Measurements from ENCODE around the gene ISX. TPM values are rescaled to one million over a fixed set of nuclear protein-coding genes. Genes with fewer than 3 reads are reported as not detected.

ISX gene
- total and polyA plus RNA-seq, 10 of the 15 experiments (the other 5 are each of a cell fraction or from before 2014, with no cell fraction given): 0.05 to 0.66 (median 0.25) TPM

DNA sequence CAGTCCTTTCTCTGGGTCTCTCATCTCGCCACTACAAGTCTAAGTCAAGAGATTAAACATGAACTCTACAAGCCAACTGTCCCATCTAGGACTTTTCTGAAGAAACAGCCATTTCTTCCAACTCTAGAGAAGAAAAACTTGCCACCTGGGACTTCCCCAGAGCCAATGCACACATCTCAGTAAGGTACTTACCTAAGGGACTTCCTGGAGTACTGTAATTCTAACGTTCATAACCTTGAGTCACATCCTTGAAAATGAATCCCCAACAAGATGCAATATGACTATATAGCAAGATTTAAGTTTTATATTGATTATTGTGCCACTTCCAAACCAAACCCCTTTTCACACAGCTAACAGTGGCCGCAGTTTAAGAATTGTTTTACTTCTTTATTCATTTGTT, 11.9 kb upstream of the ISX start (continued):
- TF ChIP-seq, protein P1, sequence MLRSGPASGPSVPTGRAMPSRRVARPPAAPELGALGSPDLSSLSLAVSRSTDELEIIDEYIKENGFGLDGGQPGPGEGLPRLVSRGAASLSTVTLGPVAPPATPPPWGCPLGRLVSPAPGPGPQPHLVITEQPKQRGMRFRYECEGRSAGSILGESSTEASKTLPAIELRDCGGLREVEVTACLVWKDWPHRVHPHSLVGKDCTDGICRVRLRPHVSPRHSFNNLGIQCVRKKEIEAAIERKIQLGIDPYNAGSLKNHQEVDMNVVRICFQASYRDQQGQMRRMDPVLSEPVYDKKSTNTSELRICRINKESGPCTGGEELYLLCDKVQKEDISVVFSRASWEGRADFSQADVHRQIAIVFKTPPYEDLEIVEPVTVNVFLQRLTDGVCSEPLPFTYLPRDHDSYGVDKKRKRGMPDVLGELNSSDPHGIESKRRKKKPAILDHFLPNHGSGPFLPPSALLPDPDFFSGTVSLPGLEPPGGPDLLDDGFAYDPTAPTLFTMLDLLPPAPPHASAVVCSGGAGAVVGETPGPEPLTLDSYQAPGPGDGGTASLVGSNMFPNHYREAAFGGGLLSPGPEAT (IDR thresholded peaks at IDR 0.05; ENCODE audit: low read depth): peak; percentile 63; the same call in 1 of the 2 replicates
- TF ChIP-seq, protein P2, sequence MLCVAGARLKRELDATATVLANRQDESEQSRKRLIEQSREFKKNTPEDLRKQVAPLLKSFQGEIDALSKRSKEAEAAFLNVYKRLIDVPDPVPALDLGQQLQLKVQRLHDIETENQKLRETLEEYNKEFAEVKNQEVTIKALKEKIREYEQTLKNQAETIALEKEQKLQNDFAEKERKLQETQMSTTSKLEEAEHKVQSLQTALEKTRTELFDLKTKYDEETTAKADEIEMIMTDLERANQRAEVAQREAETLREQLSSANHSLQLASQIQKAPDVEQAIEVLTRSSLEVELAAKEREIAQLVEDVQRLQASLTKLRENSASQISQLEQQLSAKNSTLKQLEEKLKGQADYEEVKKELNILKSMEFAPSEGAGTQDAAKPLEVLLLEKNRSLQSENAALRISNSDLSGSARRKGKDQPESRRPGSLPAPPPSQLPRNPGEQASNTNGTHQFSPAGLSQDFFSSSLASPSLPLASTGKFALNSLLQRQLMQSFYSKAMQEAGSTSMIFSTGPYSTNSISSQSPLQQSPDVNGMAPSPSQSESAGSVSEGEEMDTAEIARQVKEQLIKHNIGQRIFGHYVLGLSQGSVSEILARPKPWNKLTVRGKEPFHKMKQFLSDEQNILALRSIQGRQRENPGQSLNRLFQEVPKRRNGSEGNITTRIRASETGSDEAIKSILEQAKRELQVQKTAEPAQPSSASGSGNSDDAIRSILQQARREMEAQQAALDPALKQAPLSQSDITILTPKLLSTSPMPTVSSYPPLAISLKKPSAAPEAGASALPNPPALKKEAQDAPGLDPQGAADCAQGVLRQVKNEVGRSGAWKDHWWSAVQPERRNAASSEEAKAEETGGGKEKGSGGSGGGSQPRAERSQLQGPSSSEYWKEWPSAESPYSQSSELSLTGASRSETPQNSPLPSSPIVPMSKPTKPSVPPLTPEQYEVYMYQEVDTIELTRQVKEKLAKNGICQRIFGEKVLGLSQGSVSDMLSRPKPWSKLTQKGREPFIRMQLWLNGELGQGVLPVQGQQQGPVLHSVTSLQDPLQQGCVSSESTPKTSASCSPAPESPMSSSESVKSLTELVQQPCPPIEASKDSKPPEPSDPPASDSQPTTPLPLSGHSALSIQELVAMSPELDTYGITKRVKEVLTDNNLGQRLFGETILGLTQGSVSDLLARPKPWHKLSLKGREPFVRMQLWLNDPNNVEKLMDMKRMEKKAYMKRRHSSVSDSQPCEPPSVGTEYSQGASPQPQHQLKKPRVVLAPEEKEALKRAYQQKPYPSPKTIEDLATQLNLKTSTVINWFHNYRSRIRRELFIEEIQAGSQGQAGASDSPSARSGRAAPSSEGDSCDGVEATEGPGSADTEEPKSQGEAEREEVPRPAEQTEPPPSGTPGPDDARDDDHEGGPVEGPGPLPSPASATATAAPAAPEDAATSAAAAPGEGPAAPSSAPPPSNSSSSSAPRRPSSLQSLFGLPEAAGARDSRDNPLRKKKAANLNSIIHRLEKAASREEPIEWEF (IDR thresholded peaks at IDR 0.05; ENCODE audit: insufficient replicate concordance, low read depth, low read length): peak; percentile 35
- TF ChIP-seq BACH1 (IDR thresholded peaks at IDR 0.05; ENCODE audit: borderline replicate concordance) (no peak), CREM (IDR thresholded peaks at IDR 0.05; ENCODE audit: low read depth) (peak; percentile 39; the same call in 1 of the 2 replicates), RUNX3 (IDR thresholded peaks at IDR 0.05; ENCODE audit: low read length) (peak; percentile 41; the same call in 1 of the 2 replicates), ETV6 (conservative IDR thresholded peaks at IDR 0.05 in 1 of 2, IDR thresholded peaks at IDR 0.05 in 1 of 2; ENCODE audit: borderline replicate concordance in 1 of 2, low read depth in 1 of 2) (0 out of 4 replicates have a peak, but pooled peaks of 1 of the 2 experiments have one; percentile 14)

Measured in GM12878 (cell line).